GM03348 (cell line): ENCODE results near the gene ERGIC1.

ENCODE experiments used
- DNase-seq: peaks from one replicate; pipeline ENCODE4 v3.0.0; 2012; ENCODE audit warnings: low spot score

The ERGIC1 gene

DNA sequence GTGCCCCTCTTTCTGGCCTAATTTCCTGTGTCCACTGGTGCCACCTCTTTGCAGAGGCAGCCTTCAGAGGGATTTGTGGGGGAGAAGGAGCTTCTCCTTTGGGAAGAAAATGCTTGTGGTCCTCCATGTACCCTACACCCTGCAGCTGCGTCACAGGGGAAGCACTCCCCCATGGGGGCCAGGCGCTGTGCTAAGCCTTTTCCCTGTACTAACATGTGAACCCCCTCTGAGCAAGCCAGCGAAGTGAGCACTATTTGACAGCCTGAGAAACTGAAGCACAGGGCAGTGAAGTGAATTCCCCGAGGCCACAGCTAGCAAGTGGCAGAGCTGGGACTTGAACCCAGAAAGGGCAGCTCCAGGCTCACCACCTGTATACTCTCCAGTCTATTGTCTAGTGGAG, 32.3 kb downstream of the ERGIC1 start:
- no peak for DNase-seq

DNA sequence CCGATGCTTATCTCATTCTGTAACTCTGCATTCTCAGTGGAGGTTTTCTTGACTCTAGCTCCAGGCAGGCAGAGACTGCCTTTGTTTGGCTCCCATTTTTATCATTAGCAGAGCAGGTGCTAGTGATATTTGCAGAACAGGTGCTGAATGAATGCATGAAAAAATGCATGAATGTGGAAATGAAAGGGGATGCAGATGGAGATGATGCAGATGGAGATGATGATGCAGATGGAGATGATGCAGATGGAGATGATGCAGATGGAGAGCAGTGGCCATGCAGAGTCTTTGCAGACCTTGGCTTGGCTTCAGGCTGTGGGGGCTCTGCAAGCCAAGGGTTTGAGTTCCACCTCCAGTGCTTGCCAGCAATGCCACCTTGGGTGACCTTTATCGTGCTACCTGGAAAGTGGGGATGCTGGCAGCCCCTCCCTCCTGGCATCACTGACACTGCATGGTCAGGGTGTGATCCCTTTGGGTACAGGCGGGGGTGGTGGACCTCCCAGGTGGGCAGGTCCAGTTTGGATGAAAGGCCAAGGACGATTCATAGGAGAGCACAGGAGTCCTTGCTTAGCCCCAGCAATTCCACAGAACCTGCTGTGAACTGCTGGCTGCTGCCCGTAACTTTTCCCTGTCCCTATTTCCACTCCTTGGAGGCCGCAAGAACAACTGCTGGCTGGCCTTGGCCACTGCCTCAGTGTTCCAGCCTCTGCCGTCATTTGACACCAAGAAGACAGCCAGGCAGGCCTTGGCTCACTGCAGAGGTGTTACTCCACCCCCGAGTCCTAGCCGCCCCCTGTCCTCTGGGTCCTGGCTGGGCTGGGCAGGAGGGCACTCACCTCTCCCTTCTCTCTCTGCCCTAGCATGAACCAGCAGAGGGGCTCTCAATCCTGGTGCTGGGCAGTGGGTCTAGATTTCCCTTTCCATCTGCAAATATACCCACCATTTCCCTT, 33.0 kb downstream of the ERGIC1 start:
- no peak for DNase-seq

DNA sequence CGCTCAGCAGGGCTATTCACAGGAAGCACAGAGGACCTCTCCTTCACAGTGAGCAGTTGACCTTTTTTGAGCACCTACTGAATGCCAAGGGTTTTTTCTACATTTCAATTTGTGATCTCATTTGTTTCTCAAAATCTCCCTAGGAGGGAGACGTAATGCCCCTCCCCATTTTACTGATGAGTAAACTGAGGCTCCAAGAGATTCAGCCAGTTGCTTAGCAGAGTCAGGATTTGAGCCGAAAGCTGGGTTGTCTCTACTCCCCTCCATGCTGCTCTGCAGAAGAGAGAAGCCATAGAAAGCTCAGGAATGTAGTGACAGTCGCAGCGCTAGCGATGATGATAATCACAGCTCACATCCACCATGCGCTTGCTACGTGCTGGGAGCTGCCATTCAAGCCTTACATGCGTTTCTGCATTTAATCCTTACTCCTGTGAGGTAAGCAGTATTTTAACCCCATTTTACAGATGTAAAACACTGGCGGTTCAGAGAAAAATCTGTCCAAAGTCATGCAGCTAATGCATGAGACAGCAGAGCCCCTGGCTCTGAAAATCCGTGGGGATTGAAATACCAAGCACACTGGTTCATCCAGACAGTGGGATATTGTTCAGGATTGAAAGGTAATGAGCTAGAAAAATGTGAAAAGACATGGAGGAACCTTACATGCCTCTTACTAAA, 33.8 kb downstream of the ERGIC1 start:
- DNase-seq = no peak

- DNase-seq = no peak
These were observed 34.4 kb downstream of the ERGIC1 start for GRCh38 chr5:172868436-172868923.

GRCh38 chr5:172868924-172869591, 35.0 kb downstream of the ERGIC1 start:
- peak; percentile 87 for DNase-seq

- DNase-seq = no peak
These were observed 35.6 kb downstream of the ERGIC1 start for GRCh38 chr5:172869691-172870090.

GRCh38 chr5:172870291-172870714, 36.3 kb downstream of the ERGIC1 start:
- DNase-seq = peak; percentile 76

DNA sequence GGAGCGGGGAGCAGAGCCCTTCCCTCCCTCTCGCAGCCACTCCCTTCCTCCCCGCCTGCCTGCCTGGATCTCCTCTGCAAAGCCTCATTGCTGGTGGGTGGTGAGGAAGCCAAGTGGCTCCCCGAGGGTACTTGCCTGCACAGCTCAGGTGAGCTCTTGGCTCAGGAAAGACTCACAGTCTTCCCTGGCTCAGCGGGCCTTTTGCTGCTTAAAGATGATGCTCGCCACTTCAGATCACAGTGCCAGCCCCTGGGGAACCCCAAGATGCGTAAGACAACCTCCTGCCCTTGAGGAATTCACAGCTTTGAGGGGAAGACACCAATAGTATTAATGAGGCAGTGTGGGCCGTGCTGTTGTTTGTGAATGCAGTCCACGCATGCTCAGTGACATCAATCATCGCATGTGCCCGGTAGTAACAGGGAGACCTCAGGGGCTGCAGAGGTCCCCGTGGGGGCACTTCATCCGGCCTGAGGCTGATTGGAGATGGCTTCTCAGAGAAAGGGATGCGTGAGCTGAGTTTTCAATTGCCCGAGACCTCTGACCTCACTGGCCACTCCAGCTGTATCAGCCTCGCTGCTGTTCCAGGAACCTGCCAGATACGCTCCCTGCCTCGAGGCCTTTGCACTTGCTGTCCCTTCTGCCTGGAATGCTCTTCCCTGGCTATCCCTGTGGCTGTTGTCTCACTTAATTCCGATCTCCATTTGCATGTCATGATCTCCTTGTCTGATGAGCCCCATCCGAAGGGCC, 36.8 kb downstream of the ERGIC1 start:
- DNase-seq = no peak

DNA sequence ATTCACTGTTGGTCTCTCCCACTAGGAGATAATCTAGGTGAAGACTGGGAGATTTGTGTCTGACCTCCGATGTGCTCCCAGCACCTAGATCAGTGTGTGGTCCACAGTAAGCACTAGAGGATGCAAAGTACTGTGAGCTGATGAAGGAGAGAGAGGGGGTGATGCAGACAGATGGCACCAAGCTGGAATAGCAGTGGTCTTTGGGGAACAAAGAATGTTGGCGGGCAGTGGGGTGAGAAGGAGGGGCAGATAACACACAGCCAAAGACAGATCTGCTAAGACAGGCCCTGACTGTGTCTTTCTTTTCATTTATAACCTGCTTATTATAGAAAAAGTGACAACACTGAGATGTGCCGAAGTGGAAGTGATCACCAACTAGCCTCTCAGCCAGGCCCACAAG, 37.5 kb downstream of the ERGIC1 start:
- no peak for DNase-seq

GRCh38 chr5:172871982-172872381, 37.9 kb downstream of the ERGIC1 start:
- no peak for DNase-seq

- DNase-seq = peak; percentile 47
These were observed 39.0 kb downstream of the ERGIC1 start for GRCh38 chr5:172872997-172873491.

GRCh38 chr5:172873513-172873912, 39.5 kb downstream of the ERGIC1 start:
- DNase-seq = no peak

GRCh38 chr5:172874647-172875504, 40.8 kb downstream of the ERGIC1 start:
- no peak for DNase-seq

- no peak for DNase-seq
These were observed 41.6 kb downstream of the ERGIC1 start for GRCh38 chr5:172875505-172876279.

DNA sequence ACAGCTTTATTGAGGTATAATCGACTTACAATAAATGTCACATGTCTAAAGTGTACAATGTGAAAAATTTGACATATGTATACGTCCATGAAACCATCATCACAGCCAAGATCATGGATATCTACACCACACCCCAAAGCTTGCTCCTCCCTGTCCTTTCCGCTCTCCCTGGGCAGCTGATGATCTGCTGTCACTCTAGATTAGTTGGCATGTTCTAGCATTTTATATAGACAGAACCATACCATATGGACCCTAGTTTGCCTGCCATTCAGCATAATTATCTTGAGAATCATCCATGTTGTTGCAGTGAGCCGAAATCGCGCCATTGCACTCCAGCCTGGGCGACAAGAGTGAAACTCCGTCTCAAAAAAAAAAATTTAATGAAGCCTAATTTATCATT, 42.5 kb downstream of the ERGIC1 start:
- DNase-seq = no peak

- no peak for DNase-seq
These were observed 43.6 kb downstream of the ERGIC1 start for GRCh38 chr5:172877466-172878260.

DNA sequence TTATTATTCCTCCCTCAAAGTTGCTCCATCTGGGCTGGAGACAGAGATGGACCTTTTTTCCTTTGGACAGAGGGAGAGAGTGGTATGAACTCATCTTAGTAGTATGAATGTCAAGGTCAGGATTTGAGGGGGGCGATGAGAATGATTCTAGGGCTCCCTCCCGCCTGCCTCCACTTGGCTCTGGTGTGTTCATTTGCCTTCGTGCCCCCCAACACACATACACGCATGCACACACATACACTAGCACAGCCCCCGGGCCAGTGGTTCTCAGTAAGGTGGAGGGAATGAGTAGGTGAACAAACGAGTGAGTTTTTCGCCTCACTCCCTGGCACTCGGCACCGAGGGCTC, 44.5 kb downstream of the ERGIC1 start:
- no peak for DNase-seq

- DNase-seq = peak; percentile 67
These were observed 45.1 kb downstream of the ERGIC1 start for GRCh38 chr5:172878933-172879752.
